Nephron progenitor cell (in vitro differentiated cells): ENCODE measurements around the gene FAM98C.
A peak's percentile ranks its signal among the peaks of the same experiment; 100 is the strongest.

Source experiments
- DNase-seq: peaks from one replicate; pipeline ENCODE4 v3.0.0; 2021
- H3K27ac Mint-ChIP-seq: 2 replicates; pipeline ENCODE4 v1.8.0; 2021; ENCODE audit warnings: mild to moderate bottlenecking, moderate library complexity, mixed read lengths
- H3K27me3 Mint-ChIP-seq: 2 replicates; pipeline ENCODE4 v1.8.0; 2021; ENCODE audit warnings: mild to moderate bottlenecking, low read depth, mixed read lengths; ENCODE audit not compliant: poor library complexity
- H3K36me3 Mint-ChIP-seq: 2 replicates; pipeline ENCODE4 v1.8.0; 2021; ENCODE audit warnings: low read depth, mixed read lengths
- H3K4me1 Mint-ChIP-seq: 2 replicates; pipeline ENCODE4 v1.8.0; 2021; ENCODE audit warnings: mixed read lengths
- H3K4me3 Mint-ChIP-seq: 2 replicates; pipeline ENCODE4 v1.8.0; 2021; ENCODE audit warnings: mild to moderate bottlenecking, moderate library complexity, mixed read lengths
- H3K9me3 Mint-ChIP-seq: 2 replicates; pipeline ENCODE4 v1.8.0; 2021; ENCODE audit warnings: mild to moderate bottlenecking, moderate library complexity, mixed read lengths
- CTCF ChIP-seq: fragments of 200-600 bp; sonication (generic); IDR thresholded peaks from 2 replicates; pipeline ENCODE4 v1.5.0; 2021; ENCODE audit warnings: antibody characterized with exemption

Gene FAM98C

DNA sequence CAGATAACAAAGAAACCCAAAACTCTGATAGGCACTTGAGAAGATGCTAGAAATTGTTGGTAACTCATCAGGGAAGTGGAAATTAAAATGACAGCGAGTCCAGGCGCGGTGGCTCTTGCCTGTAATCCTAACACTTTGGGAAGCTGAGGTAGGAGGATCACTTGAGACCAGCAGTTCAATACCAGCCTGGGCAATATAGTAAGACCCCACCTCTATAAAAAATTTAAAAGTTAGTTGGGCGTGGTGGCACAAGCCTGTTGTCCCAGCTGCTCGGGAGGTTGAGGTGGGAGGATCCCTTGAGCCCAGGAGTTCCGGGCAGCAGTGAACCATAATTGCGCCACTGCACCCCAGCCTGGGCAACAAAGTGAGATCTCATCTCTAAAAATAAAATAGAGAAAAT, 28.0 kb downstream of the FAM98C start:
- Mint-ChIP-seq H3K27me3 (peaks cover 11% of the 10 kb centered on the region), H3K9me3 (no peaks in the 10 kb centered on the region), H3K4me1 (peaks cover 41% of the 10 kb centered on the region), H3K4me3 (no peak overlapping the region), H3K36me3 (no peaks in the 10 kb centered on the region), H3K27ac (no peak overlapping the region)
- no peak for TF ChIP-seq CTCF
- no peak for DNase-seq

- peak within 1 kb of the TSS; percentile 12 for H3K27ac Mint-ChIP-seq
- no peak for TF ChIP-seq CTCF
- peak within 1 kb of the TSS; percentile 75 for H3K4me3 Mint-ChIP-seq
- H3K36me3 Mint-ChIP-seq: no peaks in the 10 kb centered on the region
- DNase-seq: peak; percentile 88
- peaks cover 11% of the 10 kb centered on the region for H3K27me3 Mint-ChIP-seq
- no peaks in the 10 kb centered on the region for H3K9me3 Mint-ChIP-seq
- peaks cover 38% of the 10 kb centered on the region for H3K4me1 Mint-ChIP-seq
Measured at GRCh38 chr19:38433268-38433733, 30.4 kb downstream of the FAM98C start, which contains the start of gene RYR1. RYR1 (plus strand) TSS chr19:38433691; CDS start chr19:38433830, 139 bp downstream.

DNA sequence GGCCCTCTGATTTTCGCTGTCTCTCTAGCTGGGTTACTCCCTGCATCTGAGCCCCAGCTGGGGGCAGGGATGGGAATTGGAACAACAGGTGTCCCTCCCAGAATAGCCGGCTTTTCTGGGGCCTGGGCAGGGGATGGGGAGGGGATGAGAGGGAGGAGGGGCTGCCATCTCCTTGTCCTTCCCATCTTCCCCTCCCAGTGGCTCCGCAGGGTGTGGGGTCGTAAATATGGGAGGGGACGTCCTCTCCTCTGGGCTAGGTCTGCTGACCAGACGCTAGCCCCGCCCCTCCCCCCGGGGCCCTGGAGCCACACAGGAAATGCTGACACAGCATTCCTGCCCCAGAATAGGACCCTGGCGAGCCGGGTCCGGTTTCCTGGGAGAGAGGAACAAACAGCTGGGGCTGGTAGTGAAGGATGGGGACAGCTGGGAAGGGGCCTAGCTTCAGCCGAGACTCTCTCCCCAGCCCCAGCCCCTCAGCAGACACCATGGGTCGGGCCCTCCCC, 31.7 kb downstream of the FAM98C start:
- peak; percentile 85 for DNase-seq
- Mint-ChIP-seq H3K27ac (peak overlapping the region; percentile 74), H3K9me3 (no peaks in the 10 kb centered on the region), H3K4me1 (peaks cover 29% of the 10 kb centered on the region), H3K36me3 (no peaks in the 10 kb centered on the region), H3K4me3 (peak overlapping the region; percentile 75), H3K27me3 (peaks cover 11% of the 10 kb centered on the region)
- TF ChIP-seq CTCF: no peak

GRCh38 chr19:38437295-38437694, 34.4 kb downstream of the FAM98C start:
- no peak overlapping the region for H3K27ac Mint-ChIP-seq
- H3K9me3 Mint-ChIP-seq: no peaks in the 10 kb centered on the region
- H3K4me3 Mint-ChIP-seq: no peak overlapping the region
- peaks cover 4% of the 10 kb centered on the region for H3K27me3 Mint-ChIP-seq
- no peak for TF ChIP-seq CTCF
- DNase-seq: no peak
- H3K36me3 Mint-ChIP-seq: no peaks in the 10 kb centered on the region
- H3K4me1 Mint-ChIP-seq: peaks cover 41% of the 10 kb centered on the region

DNA sequence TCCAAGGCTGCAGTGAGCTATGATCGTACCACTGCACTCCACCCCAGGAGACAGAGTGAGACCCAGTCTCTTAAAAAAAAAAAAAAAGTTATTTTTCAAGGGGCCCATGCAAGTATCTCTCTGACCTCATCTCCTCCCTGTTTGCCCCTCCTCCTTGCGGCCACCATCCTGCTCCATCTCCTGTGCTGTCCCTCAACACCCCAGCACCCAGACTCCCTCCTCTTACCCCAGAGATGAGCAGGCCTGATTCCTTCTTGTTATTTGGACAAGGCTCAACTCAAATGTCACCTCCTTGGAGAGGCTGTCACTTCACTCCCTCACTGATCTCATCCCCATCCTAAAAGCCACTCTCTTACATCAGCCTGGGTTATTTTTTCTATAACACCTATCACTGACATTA, 35.0 kb downstream of the FAM98C start:
- H3K4me3 Mint-ChIP-seq: no peak overlapping the region
- no peaks in the 10 kb centered on the region for H3K36me3 Mint-ChIP-seq
- no peaks in the 10 kb centered on the region for H3K9me3 Mint-ChIP-seq
- H3K27ac Mint-ChIP-seq: no peak overlapping the region
- peaks cover 4% of the 10 kb centered on the region for H3K27me3 Mint-ChIP-seq
- TF ChIP-seq CTCF: no peak
- H3K4me1 Mint-ChIP-seq: peaks cover 41% of the 10 kb centered on the region
- DNase-seq: no peak

GRCh38 chr19:38440592-38440991, 37.7 kb downstream of the FAM98C start:
- TF ChIP-seq CTCF: no peak
- H3K36me3 Mint-ChIP-seq: peaks cover 4% of the 10 kb centered on the region
- peaks cover 7% of the 10 kb centered on the region for H3K27me3 Mint-ChIP-seq
- no peaks in the 10 kb centered on the region for H3K9me3 Mint-ChIP-seq
- no peak overlapping the region for H3K4me3 Mint-ChIP-seq
- H3K4me1 Mint-ChIP-seq: peaks cover 22% of the 10 kb centered on the region
- no peak for DNase-seq
- no peak overlapping the region for H3K27ac Mint-ChIP-seq
